Activated CD8-positive, alpha-beta memory T cell treated with anti-CD3 and anti-CD28 coated beads, Interleukin-2, amount 50 U/mL, for 1 hour (primary cell): ENCODE data around the gene PCBP3.
"Not testable (repeated sequence)": the region's sequence is repeated elsewhere in the genome, so short reads cannot be mapped to it uniquely, and the experiment has no call there.

ENCODE experiments used
- DNase-seq: peaks from one replicate; pipeline ENCODE4 v3.0.0-alpha.2; 2020; ENCODE audit errors: extremely low read depth

PCBP3 gene

DNA sequence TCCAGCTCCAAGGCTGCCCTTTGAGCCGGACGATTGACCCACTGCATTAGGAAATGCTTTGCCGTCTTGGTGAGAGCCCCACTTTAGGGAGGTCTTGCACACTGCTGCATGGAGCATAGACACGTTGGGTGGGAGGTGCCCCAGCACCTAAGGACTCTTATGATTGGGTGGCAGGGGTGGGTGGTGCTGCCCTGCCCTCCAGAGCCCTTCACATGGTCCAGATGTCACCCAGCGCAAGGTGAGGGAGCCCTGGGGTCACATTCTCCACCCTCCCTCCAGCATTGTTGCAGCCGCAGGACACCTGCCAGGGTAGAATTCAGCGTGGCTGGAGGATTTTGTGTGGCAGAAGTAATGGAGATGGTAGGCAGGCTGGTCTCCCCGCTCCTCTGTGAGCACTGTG is 200.7 kb downstream of the PCBP3 start:
- DNase-seq = no peak

DNA sequence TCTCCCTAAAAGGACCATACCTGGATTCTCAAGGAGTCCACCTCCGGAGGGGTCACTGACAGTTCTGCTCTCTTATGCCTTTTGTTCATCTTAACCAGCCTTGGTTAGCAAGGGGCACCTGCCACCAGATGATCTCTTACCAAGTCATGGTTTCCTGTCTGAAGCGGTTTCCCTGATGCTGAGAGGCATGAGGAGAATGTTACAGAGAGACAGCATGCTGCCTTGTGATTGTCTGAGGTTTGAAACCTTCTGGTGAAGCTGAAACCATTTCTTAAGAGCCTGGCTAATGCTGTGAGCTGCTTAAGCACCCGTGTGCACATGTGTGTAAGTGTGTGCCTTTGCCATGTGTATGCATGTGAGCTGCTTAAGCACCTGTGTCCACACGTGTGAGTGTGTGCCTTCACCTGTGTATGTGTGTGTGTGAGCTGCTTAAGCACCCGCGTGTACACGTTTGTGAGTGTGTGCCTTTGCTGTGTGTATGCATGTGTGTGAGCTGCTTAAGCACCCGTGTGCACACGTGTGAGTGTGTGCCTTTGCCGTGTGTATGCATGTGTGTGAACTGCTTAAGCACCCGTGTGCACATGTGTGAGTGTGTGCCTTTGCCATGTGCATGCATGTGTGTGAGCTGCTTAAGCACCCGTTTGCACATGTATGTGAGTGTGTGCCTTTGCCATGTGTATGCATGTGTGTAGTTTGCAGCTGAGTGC is 201.7 kb downstream of the PCBP3 start:
- DNase-seq = no peak

DNA sequence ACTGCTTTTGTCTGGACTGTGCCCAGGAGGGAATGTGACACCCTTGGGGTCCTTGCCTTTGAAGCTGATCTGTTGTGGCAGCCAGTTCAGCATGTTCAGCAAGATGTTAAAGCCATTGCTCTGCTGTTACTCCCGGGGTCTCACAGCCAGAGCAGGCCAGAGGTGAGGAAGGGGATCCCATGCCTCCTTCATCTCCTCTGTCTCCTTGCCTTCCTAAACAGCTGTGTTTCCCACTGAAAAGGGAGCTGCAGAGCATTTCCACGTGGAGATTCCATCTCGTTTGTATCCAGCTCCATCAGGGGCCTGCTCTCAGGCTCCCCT is 202.2 kb downstream of the PCBP3 start:
- DNase-seq = no peak

DNA sequence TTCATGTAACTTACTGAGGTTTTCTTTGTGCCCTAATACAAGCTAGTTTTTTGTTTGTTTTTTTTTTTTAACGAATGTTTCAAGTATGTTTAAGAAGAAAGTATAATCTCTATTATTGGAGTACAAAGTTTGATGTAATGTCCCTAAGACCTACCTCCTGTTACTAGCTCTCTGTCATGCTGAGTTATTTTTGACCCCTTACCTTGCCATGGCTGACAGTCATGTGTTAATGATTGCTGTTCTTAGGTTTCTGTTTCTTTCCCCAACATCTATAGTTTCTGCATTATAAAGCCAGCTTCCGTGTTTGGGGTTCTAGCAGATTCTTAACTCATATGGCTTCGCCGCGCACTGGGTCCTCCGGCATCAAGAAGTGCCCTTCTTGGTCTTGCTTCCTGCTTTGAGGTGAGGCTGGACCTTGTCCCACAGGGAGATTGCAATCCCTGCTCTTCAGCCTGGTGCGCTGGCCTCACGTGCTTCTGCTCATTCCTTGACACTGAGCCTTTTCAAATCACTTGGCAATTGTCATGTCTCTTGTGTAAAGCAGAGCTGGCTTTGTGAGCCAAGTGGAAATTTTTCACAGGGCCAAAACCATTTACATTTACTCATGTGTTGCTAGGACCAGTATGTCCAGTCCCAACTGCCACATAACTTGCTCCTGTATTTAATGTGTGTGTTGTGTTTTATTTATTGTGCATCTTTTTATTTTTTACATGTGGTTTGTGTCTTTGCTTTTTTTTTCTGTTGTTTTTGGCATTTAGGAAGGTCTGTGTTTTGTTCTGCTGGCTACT is 203.0 kb downstream of the PCBP3 start:
- DNase-seq = no peak

DNA sequence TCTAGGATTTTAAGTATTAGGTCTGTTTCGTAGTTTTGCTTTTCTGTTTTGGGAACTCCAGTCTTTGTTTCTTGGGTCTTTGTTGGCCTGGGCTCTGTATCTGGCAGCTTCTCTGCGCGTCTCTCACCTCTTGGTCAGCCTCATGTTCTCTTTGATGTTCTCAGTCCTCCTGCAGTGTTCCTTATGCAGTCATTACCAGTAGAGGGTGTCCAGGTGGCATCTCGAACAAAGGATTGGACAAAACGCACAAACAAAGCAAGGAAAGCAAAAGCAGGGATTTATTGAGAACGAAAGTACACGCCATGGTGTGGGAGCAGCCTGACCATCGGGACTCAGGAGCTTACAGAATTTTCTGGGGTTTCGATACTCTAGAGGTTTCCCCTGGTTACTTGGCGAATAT is 204.3 kb downstream of the PCBP3 start:
- DNase-seq = no peak

DNA sequence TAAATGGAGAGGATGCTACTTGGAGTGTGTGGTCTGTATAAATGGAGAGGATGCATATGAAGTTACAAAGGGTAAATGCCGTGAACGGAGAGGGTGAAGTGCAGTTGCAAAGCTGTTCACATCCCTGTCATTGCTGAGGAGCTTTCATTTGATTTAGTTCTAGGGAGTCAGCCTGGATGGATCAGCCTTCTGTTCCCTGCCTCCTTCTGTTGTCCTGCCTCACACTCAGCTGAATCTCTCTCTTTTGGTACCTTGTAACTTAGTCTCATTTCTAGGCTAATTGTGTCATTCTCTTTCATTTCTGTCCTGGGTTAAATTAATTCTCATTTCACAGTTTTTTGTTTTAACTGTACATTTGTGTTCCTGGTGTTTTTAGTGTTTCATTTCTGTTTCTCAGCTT is 204.8 kb downstream of the PCBP3 start:
- DNase-seq = no peak

DNA sequence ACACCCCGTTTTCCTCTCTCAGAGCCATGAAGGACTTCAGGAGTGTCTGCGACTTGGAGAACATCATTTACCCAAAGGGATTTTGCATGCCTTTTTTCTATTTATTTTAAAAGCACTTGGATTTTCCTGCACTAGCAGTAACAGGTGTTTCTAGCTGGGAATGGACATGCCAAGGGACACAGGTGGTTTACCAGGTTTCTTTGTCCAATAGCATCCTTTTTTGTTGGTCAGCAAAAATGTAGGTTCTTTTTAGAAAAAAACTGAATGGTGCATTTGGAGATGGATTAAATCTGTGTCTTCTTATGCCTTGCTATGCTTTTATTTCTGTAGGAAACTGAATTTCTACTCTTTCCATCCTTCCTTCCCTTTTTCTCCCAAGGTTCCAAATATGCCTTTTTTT is 205.3 kb downstream of the PCBP3 start:
- DNase-seq = no peak

DNA sequence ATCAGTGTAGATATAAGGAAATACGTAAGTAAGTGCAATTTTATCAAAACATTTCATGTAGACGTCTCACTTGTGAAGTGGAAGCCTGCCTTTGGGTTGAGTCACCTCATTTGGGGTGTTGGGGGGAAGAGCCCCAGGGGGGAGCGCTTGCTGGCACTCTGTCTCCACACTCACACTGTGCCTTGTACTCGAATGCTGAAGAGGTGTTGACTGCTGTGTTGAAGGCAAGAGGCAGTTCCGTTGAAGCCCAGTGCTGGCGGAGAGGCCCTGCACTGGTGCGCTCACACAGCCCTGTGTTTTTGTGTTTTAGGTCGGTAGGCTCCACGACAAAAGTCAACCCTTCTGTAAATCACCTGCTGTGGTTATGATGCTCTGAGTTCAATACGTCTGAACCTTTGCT is 206.1 kb downstream of the PCBP3 start:
- DNase-seq = no peak

DNA sequence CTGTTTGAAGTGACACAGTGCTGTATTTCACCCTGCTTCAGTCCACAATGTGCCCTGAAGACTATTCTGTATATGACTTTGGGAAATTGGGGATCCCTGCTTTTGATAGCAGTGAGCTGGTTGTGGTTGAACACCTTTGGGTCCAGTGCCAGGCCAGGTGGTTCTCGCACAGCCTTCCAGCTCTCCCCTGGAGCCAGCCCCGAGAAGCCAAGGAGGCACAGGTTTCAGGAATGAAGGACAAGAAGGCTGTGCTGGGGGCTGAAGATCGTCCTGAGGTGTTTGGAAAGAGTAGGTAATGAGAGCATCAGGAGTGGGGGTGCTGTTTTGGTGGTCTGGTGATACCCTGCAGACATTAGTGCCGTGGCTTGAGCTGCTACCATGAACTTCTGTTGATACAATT is 206.7 kb downstream of the PCBP3 start:
- DNase-seq = no peak

DNA sequence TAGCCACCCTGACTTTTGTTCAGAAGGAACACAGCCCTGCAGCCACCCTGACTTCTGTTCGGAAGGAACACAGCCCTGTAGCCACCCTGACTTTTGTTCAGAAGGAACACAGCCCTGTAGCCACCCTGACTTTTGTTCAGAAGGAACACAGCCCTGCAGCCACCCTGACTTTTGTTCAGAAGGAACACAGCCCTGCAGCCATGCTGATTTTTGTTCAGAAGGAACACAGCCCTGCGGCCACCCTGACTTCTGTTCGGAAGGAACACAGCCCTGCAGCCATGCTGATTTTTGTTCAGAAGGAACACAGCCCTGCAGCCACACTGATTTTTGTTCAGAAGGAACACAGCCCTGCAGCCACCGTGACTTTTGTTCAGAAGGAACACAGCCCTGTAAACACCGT is 208.9 kb downstream of the PCBP3 start:
- DNase-seq = not testable (repeated sequence)

DNA sequence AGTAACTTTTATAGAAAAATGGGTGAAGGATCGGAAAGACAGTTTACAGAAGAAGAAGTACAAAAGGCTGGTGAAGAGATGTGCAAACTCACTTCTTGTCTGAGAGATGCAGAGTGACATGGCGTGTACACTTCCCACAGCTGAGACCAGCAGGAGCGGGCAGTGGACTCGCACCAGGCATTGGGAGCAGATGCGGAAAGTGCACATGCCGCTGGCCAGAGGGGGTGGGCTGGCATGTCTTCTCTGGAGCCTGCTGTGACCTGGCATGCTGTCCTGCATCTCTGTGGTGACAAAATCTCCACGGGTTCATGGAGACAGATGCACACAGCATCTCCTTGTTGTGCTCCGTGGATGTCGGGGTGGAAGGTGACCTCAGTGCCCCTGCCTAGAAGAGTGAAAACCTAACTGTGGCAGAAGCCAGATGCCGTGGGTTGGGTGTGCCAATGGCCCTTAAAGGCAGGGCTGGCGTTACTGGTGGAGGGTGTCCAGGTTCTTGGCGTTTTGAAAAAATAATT is 209.4 kb downstream of the PCBP3 start:
- DNase-seq = no peak

DNA sequence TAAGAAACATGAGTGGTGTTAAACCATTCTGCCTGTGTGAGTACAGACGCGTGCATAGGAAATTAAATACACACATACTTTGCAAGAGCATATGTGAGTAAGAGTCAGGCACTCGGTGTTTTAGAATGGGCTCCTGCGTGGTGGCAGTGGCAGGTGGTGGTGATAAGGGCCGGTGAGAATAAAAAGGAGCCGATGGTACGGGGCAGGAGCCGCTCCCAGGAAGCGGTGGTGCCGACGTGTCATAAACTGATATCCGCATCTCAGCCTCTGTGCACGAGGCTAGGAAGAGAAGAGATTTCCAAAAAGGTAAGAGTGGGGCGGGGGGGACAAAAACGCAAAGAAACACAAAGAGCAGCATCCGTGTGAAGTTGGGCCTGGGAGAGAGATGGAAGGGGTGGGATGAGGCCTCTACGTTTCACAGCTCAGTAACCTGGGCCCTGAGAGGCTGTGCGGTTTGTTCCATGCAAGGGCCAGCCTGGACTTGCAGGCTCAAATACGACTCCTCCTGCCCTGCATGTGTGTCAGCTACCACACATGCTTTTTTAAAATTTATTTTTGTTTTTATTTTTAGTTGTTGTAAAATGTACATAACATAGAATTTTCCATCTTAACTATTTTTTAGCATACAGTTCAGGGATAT is 210.3 kb downstream of the PCBP3 start:
- no peak for DNase-seq

DNA sequence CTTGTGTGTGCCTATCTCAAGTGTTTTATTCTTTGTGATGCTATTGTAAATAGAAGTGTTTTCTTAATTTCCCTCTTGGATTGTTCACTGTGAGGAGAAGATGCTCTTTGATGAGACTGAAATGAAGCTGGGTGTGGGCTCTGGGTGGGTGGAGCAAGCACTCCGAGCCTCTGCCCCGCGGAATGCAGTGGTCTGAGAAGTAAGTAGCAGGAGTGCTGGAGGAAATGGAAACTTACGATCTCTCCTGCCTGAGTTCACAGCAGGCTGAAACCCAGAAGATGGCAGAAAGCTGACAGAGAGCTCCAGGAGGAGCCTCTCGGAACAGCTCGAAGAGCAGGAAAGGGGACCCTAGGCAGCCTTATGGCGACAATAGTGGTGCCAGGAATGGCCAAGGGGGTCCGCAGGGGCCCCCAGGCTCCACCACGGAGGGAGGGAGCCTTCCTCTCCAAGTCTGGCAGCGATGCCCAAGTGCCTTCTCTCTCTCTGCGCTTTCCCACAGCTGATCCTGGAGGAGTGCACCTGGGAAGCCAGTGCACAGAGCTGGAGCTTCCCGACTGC is 211.2 kb downstream of the PCBP3 start:
- DNase-seq = no peak

DNA sequence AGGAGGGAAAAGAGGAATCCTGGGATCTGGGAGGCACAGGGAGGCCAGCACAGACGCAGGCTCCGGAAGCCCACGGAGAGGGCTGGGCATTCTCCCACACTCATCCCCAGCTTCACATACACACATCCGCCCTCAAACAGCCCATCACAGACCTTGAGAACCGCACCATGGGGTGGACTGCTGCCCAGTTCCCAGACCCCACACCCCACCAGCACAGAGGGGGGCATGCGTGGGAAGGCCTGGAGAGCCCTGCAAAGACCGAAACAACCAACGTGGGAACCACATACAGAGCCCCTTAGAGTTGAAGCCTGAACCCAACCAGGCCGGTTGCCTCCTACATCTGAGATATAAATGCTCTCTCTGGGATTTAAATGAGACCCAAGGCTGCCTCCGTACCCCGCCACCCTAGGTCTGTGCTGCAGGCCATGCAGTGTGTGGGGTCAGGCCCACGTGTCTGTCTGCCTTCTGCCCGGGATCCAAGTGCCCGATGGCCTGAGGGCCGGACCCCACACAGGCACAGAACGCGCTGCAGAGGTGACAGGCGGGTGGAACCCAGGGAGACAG is 211.8 kb downstream of the PCBP3 start:
- no peak for DNase-seq

DNA sequence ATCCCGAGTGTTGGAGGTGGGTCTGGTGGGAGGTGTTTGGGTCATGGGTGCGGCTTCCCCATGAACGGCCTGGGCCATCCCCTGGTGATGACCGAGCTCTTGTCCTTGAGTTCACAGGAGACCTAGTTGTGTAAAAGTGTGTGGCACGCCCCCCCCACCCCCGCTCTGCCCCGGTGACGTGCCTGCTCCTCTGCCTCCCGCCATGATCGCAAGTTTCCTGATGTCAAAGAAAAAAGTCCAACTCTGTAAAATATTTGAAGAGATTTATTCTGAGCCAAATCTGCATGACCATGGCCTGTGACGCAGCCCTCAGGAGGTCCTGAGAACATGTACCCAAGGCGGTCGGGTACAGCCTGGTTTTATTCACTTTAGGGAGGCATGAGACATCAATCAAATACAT is 212.9 kb downstream of the PCBP3 start:
- no peak for DNase-seq

DNA sequence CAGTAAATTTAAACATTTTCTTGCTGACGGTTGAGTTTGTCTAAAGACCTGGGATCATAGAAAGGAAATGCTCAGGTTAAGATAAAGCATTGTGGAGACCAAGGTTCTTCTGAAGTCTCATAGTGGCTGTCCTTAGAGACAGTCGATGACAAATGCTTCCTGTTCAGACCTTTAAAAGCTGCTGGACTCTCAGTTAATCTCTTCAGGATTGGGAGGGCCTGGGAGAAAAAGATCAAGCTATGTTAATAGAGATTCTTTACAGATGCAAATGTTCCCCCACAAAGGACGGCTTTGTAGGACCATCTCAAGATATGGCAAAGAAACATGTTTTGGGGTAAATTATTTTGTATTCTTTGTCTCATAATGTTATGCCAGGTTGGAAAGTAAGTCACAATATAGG is 213.4 kb downstream of the PCBP3 start:
- DNase-seq = no peak

DNA sequence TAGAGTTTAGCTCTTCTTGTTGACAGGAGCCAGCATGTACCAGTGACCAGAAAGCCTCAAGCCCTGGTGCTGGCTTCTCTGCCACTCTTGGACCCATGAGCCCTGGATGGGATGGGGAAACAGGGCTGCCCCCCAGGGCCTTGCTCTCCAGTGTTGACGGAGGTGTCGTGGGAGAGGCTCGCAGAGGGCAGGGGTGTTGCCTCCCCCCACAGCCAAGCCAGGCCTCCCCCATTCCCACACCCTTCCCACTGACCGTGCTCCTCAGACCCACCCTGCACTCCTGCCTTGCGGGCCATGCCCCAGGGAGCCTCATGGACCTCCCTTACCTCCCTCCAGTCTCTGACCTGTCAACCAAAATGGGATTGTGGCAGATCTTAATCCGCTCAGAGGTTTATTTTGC is 214.2 kb downstream of the PCBP3 start:
- no peak for DNase-seq

DNA sequence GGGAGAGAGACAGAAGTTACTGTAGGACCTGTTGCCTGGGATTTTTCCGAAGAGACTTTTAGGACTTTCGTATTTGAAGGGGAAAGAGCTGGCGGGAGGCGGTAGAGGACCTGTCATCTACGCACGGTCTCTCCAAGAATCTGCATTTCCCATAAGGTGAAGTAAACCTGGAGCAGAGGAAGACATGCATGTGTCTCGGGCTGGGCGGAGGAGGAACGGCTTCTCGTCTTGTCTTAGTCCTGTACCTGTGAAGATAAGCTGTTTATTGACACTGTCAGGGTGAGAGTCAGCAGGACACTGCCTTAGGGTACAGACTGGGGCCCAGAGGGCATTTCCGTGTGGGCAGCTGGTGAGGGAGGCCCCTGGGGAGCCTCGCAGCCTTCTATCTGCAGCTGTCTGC is 214.7 kb downstream of the PCBP3 start:
- no peak for DNase-seq

DNA sequence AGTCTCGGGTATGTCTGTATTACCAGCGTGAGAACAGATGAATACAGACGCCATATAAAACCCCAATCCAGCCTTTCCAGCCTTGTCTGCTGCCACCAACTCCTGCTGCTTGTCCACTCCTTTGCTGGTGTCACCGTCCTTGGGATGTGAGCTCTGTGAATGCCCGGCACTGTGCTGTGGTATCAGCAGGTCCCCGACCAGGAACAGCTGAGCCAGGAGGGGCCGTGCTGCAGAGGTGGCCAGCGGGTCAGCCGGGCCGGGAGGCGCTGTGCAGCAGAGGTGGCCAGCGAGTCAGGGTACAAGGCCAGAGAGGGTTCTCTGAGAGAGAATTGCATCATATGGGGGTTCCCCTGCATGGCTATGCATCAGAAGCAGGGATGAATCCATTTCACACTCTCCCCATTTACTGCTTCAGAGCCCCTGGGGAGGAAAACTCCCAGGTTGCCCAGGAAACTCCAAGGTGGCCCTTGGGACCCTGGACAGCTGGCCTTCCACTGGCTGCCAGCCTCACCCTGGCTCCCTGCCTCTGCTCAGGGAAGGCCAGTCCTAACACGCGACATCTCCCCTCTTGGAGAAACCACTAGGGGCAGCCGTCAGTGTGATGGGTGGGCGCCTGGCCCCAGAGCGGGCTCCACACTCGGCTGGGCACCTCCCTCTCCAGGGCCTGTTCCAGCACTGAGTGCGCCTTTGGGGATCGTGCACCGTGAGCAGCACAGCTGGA is 215.7 kb downstream of the PCBP3 start:
- DNase-seq = no peak

DNA sequence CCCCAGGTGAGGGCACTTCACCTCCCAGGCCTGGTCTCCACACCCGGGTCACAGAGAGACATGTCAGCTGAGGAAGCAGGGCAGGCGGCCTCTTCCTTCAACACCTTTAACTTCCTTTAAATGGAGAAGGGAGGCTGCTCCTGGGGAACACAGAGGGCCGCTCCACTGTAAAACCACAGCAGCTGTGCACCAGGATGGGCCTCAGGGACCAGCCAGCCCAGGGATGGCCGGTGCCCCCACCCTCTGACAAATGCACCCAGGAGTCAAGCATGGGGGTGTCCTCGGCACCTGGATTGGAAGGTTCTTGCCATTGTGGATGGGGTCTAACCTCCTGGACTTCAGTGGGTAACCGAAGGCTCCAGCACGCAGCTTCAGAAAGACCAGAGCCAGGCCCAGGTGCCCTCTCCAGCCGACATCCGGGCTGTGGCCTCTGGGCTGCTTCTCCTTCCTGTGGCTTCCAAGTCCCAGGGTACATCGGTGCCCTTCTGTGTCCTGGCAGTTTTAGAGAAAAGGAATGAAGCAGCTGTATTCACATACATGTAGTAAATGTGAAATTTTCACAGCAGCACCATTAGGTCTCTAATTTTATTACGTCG is 216.3 kb downstream of the PCBP3 start:
- DNase-seq = no peak

DNA sequence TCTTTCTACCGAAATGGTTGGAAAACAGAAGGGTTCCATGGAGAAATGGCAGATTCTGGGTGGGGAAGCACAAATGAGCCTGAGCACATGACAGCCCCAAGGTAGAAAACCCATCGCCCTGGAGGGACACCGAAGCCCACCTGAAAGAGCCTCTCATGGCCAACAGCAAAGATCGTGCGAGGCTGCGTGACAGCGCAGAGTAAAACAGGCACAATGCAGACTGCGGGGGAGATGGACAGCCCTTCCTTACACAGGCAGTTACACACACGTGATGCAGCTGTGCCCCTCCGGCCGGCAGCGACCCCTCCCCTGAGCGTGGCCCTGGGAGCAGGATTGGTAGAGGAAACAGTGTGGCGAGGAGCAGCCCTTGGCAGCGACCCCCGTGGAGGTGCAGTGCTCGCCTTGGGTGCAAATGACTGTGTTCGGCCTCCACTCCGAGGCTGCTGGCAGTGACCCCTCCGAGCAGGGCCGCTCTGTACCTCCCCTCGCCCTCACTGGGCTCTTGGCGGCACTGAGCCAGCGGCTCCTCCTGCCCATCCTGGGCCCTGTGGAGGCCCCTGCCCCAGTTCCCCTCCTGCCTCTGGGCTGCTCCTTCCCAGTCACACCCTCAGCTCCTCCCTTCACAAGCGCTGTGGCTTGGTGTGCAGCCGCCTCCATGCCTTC is 217.1 kb downstream of the PCBP3 start:
- no peak for DNase-seq
